GM21367 (cell line): ENCODE measurements around the gene SMAD9.
"Not testable (repeated sequence)": the region's sequence is repeated elsewhere in the genome, so short reads cannot be mapped to it uniquely, and the experiment has no call there.

Source experiments
- ATAC-seq: cut with Tn5 transposase; IDR thresholded peaks from one replicate; pipeline ENCODE4 v1.9.1; 2021; ENCODE audit not compliant: unreplicated experiment

The SMAD9 gene

DNA sequence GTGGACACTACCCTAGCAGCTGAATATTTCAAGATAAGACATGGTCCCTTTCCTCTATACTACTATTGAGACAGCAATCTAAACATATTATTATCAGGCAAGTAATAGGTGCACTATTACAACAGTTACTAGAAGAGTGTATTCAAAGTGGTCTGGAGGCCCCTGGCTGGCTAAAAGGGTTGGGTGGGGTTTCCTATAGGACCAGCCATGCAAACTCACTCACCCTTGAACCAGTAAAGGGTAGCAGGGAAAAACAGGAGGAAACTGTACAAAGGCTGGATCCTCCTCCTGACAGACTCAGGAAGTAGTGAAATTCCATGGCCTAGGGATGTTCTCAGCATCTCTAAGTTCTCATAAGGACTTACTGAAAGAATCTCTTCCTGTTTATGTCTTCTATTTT lies 7.7 kb downstream of the SMAD9 start:
- no peak for ATAC-seq

- ATAC-seq: no peak
Measured at GRCh38 chr13:36910545-36910944, 9.5 kb downstream of the SMAD9 start.

- ATAC-seq: no peak
Measured at GRCh38 chr13:36907821-36908220, 12.2 kb downstream of the SMAD9 start.

GRCh38 chr13:36907266-36907665 lies 12.8 kb downstream of the SMAD9 start:
- no peak for ATAC-seq

DNA sequence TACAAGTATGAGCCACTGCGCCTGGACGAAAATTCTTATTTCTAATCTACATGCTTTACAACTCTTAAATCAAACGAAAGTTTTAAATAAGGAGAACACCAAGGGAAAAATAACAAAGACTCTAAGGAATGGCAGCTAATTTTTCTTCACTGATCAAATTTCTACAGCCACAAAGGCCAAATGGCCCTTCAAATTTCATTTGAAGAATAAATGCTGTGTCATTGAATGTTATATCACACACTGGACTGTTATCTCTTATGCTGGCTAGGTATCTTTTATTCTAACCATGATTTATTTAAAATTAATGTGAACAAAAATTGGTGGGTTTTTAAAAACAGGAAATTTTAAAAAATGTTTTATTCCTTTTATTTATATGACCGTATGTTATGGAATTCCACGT lies 14.1 kb downstream of the SMAD9 start:
- ATAC-seq: no peak

- ATAC-seq: no peak
Measured at GRCh38 chr13:36903925-36904595, 16.0 kb downstream of the SMAD9 start.

DNA sequence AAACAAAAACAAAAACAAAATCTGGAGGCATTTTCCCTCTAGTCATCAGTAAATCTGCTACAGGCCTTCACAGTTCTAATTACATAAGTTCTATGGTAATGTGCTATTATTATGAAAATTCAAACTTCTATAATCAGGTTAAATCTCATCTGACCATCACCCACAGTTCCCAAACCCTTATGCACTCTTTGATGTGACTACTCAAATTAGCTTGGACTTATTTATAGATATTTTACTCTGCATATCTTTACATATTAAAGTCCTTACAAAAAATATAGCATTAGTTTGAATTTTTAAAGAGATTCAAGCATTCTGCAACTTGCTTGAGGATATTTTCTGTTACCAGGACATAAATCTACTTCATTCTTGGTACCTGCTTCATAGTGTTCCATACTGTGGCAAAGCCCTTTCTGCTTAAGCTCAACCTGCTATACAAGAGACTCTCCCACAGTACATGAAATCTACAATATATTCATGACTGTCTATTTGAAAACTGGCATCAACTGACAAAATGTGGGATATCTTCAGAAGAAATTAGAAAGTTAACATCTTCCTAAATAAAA lies 22.9 kb downstream of the SMAD9 start:
- no peak for ATAC-seq

GRCh38 chr13:36891752-36892151 lies 28.3 kb downstream of the SMAD9 start:
- no peak for ATAC-seq

DNA sequence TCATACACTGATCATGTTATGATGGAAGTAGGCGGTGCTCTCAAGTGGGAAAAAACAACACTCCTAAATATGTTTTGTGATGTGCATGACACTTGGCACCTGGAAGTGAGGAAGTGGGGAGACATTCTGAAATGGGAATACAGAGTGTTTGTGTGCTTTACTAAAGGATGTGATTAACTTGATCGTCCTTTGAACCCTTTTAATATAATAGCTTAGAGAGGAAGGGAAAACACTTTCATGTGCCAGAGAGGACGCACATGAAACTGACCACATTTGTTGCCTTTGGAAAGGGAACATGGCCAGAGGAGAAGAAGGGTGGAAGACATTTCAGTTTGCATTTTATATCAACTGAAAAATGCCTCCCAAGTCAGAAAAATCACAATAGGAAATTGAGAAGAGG lies 31.4 kb downstream of the SMAD9 start:
- no peak for ATAC-seq

DNA sequence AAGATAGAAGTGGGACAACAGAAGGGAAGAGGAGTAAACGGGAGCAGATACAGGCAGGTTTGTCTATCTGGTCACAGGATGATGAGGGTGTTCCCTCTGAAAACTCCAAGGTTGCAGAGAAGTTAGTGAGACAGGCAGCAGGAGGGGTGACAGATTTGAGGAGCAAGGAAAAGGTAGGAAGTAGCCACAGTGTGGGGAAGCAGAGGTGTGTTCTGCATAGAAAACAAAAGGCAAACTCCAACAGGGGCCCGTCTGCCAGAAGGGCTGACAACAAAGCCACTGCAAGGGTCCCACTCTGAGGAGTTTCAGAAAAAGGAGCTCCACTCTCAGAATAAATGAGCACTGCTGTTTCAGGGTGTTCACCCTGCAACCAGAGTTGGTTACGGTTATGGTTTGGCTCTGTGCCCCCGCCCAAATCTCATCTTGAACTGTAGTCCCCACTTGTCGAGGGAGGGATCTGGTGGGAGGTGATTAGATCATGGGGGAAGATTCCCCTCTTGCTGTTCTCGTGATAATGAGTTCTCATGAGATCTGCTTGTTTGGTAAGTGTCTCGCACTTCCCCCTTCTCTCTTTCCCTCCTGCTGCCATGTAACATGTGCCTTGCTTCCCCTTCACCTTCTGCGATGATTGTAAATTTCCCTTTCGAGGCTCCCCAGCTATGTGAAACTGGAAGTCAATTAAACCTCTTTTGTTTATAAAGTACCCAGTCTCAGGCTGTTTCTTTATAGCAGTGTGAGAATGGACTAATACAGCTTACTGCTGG lies 32.1 kb downstream of the SMAD9 start:
- no peak for ATAC-seq

- ATAC-seq: no peak
Measured at GRCh38 chr13:36885901-36886300, 34.1 kb downstream of the SMAD9 start.

- ATAC-seq: no peak
Measured at GRCh38 chr13:36884235-36884634, 35.8 kb downstream of the SMAD9 start.

DNA sequence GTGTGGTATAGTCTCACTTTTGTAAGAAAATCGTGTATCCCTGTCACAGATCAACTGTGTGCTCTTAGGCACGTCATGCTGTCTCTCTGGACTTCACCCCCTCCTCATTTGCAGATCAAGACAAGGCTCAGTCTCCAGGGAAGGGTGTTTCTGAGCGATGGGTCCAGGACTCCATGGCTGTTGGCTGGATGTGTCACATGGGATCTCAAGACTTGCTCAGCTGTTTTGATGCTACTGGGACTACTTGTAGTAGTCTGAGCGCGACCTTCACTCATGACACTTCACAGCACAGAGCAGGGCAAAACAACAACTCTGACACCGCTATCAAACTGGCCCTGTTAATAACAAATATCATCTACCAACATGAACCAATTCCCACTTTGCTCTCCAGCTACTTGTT lies 36.2 kb downstream of the SMAD9 start:
- ATAC-seq: no peak

DNA sequence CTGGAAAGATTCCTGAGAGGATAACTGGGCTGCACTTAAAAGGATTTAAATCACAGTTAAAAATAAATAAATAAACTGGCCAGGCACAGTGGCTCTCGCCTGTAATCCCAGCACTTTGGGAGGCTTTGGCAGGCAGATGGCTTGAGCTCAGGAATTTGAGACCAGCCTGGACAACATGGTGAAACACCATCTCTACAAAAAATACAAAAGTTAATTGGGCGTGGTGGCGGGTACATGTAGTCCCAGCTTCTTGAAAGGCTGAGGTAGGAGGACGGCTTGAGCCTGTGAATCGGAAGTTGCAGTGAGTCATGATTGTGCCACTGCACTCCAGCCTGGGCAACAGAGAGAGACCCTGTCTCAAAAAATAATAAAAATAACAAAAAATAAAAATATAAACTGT lies 36.6 kb downstream of the SMAD9 start:
- ATAC-seq: not testable (repeated sequence)

DNA sequence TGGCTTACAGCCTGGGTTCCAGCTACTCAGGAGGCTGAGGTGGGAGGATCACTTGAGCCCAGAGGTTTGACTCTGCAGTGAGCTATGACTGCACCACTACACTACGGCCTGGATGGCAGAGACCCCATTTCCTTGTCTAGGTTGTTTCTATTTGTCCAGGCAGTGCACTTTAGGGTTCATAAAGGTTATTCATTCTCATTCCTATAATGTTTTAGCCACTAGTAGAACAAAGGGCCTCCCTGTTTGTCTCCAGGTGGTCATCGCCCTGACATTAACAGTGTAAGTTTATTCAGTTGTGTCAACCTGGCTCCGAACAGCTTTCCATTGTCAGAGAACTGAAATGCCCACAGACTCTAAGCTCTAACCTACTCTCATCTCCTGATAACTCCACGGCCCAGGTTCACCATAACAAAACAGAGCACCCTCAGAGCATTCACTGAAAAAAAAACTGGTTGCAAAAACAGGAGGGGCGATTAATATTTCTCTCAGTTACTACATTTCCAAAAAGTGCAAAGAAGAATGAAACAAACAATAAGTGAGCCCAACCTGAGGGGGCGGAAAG lies 37.1 kb downstream of the SMAD9 start:
- ATAC-seq: no peak

GRCh38 chr13:36880961-36881360 lies 39.1 kb downstream of the SMAD9 start:
- no peak for ATAC-seq

DNA sequence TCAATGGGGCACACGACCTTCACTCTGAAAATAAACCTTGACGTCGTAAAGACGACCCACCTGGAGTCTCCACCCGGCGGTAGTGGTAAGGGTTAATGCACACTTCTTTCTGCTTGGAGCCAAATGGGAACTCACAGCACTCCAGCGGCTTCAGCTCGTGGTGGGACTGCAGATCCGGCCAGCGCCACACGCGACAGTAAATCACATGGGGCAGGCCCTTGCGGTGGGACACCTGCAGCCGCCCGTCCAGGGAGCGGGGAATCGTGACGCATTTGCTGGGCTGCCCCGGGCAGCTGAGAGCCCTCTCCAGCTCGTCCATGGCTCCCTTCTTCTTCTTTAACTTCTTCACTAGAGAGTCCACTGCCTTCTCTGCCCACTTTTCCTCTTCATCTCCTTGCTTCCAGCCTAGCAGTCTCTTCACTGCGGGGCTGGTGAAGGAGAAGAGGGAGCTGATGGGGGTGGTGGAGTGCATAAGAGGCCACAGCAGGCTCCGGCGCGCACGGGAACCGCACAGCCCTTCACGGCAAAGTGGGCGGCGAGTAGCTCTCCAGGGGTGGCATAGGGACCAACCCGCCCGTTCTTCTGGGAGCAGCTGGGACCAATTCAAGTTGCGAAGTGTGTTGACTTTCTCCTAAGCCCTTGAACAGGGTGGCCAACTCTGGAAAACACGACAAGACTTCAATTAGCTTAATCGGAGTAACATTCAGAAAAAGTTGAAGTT lies 40.7 kb downstream of the SMAD9 start:
- no peak for ATAC-seq

DNA sequence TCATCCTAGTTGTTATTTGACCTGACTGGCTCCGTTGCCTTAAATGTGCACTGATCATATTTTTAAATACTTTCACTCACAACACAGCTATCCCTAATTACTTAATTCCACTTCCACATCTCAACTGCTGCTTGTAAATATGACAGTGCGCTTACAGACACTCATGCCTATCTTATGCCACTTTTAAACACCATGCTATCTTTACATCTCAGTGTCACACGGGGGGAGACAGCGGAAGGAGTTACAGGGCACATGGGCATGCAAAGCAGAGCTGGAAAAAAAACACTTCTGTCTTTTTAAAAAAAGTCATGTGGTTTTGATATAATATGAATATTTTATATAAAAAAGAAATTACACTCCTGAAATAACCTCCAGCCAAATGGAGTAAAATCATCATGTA lies 44.1 kb downstream of the SMAD9 start:
- no peak for ATAC-seq

GRCh38 chr13:36875431-36875830 lies 44.6 kb downstream of the SMAD9 start:
- no peak for ATAC-seq

- ATAC-seq: no peak
Measured at GRCh38 chr13:36872621-36873020, 47.4 kb downstream of the SMAD9 start.

GRCh38 chr13:36870050-36870692 lies 49.9 kb downstream of the SMAD9 start:
- no peak for ATAC-seq
